A549 (cell line): Measurements from ENCODE around the gene ENHO.

Source experiments
- CEBPB ChIP-seq, 2 experiments: fragments of >200 bp in 1 of 2; sonication (Bioruptor Twin) in 1 of 2; formaldehyde crosslinking in 1 of 2; IDR thresholded peaks; 2 replicates each; pipeline ENCODE4 v1.6.1; 2012 to 2016
- CTCF ChIP-seq: fragments of >200 bp; sonication (Bioruptor Twin); formaldehyde crosslinking; IDR thresholded peaks from 3 replicates; pipeline ENCODE4 v1.5.1; 2016
- ELK1 ChIP-seq: fragments of 150-350 bp; IDR thresholded peaks from 2 replicates; pipeline ENCODE4 v1.6.1; 2014; ENCODE audit warnings: low read depth, mild to moderate bottlenecking, low read length
- EP300 ChIP-seq, 2 experiments: fragments of >200 bp; sonication (Bioruptor Twin); formaldehyde crosslinking; IDR thresholded peaks; 2 replicates in 1 of 2; 3 replicates in 1 of 2; pipeline ENCODE4 v1.6.1; 2016 to 2017
- JUN ChIP-seq, 2 experiments: fragments of >200 bp; sonication (Bioruptor Twin); formaldehyde crosslinking; IDR thresholded peaks; 2 replicates in 1 of 2; 3 replicates in 1 of 2; pipeline ENCODE4 v1.6.1; 2016 to 2017
- JUNB ChIP-seq: fragments of >200 bp; sonication (Bioruptor Twin); formaldehyde crosslinking; IDR thresholded peaks from 2 replicates; pipeline ENCODE4 v1.6.1; 2016
- KDM1A ChIP-seq: fragments of 200-600 bp; sonication (generic); IDR thresholded peaks from 2 replicates; pipeline ENCODE4 v1.6.1; 2016; ENCODE audit warnings: low read depth, mild to moderate bottlenecking
- PBX3 ChIP-seq: IDR thresholded peaks from 2 replicates; pipeline ENCODE4 v1.6.1; 2012
- POLR2A ChIP-seq: IDR thresholded peaks from 2 replicates; pipeline ENCODE4 v1.6.1; 2012; ENCODE audit warnings: mild to moderate bottlenecking, low read length
- POLR2AphosphoS2 ChIP-seq: conservative IDR thresholded peaks from 2 replicates; pipeline ENCODE4 v1.6.1; 2012; ENCODE audit warnings: low read length, improper control_type of control experiment, inconsistent platforms
- RAD21 ChIP-seq, 2 experiments: fragments of >200 bp in 1 of 2; sonication (Bioruptor Twin) in 1 of 2; formaldehyde crosslinking in 1 of 2; IDR thresholded peaks in 1 of 2; conservative IDR thresholded peaks in 1 of 2; 2 replicates in 1 of 2; 3 replicates in 1 of 2; pipeline ENCODE4 v1.6.1; 2012 to 2018; ENCODE audit warnings: inconsistent platforms in 1 of 2
- RFX5 ChIP-seq: fragments of 450-650 bp; IDR thresholded peaks from 2 replicates; pipeline ENCODE4 v1.7.1; 2014; ENCODE audit warnings: antibody characterized with exemption, mild to moderate bottlenecking, moderate library complexity
- SREBF2 ChIP-seq: fragments of 450-650 bp; IDR thresholded peaks from 2 replicates; pipeline ENCODE4 v1.6.1; 2014; ENCODE audit warnings: mild to moderate bottlenecking, moderate library complexity
- ZFP36 ChIP-seq: fragments of 450-650 bp; IDR thresholded peaks from 2 replicates; pipeline ENCODE4 v1.6.1; 2014; ENCODE audit warnings: borderline replicate concordance; ENCODE audit not compliant: partially characterized antibody

GRCh38 chr9:34522091-34522887 lies 501 bp downstream of the ENHO start:
- TF ChIP-seq CTCF = no peak
- no peak for TF ChIP-seq RFX5
- TF ChIP-seq JUNB = no peak
- TF ChIP-seq ELK1 = no peak
- TF ChIP-seq RAD21 (conservative IDR thresholded peaks at IDR 0.05 in 1 of 2, IDR thresholded peaks at IDR 0.05 in 1 of 2) = no peak
- TF ChIP-seq PBX3 = no peak
- TF ChIP-seq JUN (IDR thresholded peaks at IDR 0.05) = no peak
- TF ChIP-seq EP300 (IDR thresholded peaks at IDR 0.05) = no peak
- no peak for TF ChIP-seq CEBPB (IDR thresholded peaks at IDR 0.05)
- no peak for TF ChIP-seq ZFP36
- no peak for TF ChIP-seq KDM1A
- no peak for TF ChIP-seq POLR2A
- no peak for TF ChIP-seq POLR2AphosphoS2
- TF ChIP-seq SREBF2 = no peak
